ENCODE measurements around the gene UBE2Q1.

- no peak for TF ChIP-seq CTCF (IDR thresholded peaks at IDR 0.05)
- TF ChIP-seq POLR2AphosphoS5 (IDR thresholded peaks at IDR 0.05) = no peak
- TF ChIP-seq POLR2A (IDR thresholded peaks at IDR 0.05) = no peak
These were observed 28.2 kb upstream of the UBE2Q1 start for GRCh38 chr1:154586641-154587040.
